HG02623 (cell line): ENCODE results near the gene INSIG1.

Experiments used
- ATAC-seq: cut with Tn5 transposase; IDR thresholded peaks from one replicate; pipeline ENCODE4 v1.9.1; 2021; ENCODE audit warnings: moderate library complexity; ENCODE audit not compliant: unreplicated experiment

Gene INSIG1

DNA sequence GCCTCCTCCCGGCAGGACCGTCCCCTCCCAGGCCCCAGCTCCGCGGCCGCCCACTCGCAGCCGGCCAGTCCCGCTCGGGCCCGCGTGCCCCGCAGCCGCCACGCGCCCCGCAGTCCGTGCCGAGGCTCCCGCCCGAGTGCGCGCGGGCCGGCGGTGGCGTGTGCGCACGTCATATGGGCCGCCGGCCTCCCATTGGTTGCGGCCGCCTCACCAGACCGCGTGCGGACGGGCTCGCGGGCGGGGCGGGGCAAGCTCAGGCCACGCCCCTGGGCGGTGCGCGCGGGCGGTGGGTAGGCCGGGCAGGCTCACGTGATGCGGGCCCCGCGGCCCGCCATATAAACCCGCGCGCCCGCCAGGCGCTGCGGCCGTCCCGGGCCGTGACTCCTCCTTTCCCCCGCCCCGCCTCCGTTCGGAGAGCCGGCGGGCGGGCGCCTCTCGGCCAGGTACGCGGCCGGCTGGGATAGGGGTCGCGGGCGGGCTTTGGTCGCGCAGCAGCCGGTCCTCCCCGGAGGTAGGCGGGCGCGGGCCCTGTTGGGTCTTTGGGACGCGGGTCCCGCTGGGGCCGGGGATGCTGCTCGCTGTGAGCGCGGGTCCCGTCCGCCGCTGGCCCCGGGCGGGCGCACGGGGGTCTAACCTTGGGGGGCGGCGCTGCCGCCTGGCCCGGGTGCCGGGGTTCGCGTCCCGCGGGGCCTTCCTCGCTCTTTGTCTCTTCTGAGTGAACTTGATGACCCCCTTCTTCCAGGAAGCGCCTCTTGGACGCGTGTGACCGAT lies at the start of gene INSIG1:
Gene INSIG1, plus strand, starts transcription at position 362 of the 771 bp plus-strand sequence. Its CDS starts 408 bp downstream, at position 770.
- peak; percentile 54 for ATAC-seq

DNA sequence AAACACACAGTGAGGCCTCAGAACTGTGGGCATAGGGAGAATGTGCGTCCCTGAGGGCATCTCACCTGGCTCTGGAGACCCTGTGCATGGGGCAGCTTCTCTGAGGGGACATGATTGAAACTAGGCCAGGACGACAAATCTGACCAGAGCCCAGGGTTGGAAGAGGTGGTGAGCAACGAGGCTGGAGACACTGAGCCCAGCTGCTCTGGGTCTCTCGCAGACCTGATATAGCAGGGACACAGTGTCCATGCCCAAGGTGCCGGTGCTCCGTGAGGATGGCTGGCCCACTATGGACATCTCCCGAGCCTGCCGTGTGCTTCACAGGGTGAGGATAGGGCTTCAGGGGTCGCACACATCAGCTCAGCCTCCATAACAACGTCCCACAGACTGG lies 49.3 kb upstream of the INSIG1 start:
- no peak for ATAC-seq

DNA sequence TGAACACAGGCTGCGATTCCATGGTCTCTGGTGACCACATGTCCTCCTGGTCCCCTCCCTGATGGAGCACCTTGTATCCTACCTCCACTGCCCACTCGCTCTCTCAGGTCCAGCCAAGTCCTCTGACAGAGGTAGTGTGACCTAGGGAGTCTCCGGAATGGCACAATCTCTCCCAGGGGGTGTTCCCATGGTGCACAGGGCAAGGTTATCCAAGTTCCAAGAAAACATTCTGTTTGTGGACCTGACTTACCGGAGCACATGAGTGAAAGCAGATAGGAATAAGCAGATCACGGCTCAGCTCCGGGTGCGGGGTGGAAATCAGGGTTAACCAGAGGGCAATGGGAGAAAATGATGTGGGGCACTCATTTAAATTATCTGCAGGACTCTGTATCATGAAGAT lies 45.8 kb upstream of the INSIG1 start:
- ATAC-seq: no peak

DNA sequence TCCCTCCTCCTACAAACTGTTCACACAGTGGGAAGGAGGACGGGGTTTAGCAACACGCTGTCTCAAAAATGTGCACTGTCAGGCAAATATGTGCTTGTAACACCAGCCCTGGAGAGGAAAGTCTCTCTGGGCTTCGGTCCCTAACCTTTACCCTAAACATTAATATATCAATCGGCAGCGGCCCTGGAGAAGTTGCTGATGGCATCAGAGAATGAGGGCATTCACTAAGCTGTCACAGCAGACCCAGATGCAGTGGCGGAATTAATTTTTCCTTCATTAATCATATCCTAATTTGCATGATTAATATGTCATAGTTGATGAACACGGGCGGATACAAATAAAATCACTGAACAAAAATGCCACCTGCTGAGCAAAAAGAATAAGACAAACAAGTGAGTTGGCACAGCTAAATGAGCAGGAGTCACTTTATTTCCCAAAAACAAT lies 45.2 kb upstream of the INSIG1 start:
- no peak for ATAC-seq

DNA sequence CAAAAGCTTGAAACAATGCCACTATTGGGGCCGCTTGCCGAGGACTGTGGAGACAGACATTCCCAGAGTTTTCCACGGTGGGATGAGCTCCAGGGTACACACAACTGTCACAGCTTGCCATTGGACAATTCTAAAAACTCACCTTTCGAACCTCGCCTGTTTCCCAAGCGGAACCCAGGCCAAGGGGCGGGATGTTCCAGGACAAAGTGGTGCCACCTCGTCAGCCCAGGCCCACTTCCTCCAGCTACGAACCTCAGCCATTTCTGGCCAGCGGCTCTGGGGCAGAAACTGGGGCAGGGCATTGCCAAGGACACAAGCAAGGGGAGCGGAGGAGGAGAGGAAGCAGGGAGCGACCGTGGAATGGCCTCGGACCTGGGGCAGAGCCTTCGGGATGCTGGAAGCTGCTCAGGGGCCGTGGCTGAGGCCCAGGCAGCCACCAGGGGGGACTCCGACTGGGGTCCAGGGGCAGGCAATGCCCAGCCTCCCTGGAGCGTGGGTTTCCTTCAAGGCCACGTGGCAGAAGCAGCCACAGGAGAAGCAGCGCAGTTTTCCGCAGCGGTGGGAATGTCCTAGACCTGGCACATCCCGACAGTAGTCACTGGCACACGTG lies 44.7 kb upstream of the INSIG1 start:
- no peak for ATAC-seq

DNA sequence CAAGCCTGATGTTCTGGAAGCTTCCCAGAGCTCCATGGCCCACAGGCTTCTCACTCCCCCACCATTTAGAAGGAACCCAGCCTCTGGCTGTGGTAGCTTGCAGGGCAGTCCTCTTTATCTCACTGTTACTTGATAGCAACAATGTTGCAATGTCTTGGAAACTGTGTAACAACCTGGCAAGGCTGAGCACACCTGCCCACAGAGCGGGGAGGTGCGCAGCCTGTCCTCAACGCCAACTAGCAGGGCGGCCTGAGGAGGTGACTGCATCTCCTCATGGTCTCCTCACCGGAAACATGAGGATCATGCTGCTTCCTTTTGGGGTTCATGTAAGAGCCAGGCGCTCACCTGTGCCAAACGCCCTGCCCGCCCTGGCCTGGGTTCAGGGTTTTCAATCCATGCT lies 43.7 kb upstream of the INSIG1 start:
- ATAC-seq: no peak

DNA sequence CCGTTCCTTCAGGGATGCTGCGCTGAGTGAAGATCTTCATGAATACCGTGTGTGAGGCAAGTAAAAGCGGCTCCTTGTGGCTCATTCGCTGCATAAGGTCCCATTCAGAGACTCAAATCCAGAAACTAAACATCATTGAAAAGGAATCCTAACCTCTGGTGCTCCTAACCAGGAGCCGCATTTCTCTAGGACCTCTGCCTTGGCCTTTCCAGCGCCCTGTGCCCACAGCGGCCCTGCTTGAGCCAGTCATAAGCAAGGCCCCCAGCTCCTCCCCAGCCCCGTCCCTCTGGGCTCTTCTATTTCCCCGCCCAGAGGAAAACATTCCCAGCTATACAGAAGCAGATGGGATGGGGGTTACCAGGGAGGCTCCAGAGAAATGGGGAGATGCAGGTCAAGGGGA lies 42.6 kb upstream of the INSIG1 start:
- no peak for ATAC-seq

DNA sequence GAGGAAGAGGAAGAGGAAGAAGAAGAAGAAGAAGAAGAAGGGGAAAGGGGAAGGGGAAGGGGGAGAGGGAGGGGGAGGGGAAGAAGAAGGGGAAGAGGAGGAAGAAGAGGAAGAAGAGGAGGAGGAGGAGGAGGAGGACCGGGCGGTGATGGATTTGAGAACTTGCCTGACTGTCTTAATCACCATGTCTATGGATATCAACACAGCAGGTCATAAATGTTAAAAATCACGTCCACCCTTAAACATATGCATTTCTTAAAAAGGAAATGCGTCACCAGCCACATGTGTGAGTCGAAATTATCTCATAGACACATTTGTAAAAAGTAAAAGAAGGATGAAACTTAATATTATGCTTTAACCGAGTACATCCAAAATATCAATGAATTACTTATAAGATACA lies 42.1 kb upstream of the INSIG1 start:
- ATAC-seq: no peak

DNA sequence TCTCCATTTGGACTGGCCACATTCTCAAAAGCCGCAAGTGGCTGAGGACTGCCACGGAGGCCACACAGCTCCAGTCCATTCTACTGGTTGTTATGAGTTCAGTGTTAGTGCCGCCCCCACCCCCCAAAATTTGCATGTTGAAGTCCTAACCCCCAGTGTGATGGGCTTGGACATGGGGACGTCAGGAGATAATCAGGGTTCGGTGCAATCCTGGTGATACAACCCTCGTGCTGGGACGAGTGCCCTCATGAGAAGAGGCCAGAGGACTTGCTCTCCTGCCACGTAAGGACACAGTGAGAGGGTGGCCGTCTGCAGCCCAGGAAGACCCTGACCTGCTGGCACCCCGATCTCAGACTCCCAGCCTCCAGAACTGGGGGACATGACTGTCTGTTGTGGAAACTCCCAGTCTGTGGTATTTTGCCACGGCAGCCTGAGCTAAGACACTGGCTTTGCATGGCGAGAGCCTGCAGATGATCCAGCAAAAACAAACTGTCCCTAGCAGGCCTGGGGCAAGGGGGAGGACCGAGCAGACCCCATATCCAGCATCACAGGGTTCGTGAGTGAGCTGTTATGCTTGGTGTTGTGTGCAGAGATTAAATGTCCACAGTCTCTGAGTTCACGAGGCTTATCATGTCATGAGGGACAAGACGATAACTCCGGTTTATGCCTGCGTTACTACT lies 41.5 kb upstream of the INSIG1 start:
- ATAC-seq: no peak

DNA sequence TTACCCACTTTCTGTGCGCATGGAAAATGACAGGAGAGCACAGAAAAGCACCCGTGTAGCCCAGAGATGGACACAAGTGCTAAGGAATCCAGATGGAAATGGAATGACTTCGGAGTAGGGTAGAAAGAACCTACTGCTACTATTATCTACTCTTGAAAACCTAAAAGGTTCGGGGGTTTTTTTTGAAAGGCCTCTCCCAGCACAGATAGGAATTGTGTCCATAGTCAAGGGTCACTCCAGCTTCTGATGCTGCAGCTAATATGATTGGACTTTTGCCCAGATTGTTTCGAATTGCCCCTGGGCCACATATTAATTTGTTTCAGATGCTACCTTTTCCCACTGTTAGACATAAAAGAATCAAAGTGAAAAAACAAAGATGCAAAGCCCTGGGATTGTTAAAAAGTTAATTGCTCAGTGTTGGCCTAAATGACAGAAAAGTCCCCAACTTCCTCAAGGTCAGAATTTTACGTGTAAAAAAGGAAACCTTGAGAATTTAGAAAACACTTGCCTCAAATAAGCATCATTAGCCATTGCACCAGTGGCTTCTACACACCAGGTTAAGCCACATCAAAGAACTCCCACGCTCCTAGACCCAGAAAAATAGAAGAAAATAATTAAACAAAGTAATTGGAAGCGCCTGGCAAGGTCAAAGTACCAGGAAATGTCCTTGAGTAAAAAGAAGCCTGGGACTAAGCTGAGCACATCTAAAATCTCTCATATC lies 40.8 kb upstream of the INSIG1 start:
- no peak for ATAC-seq

DNA sequence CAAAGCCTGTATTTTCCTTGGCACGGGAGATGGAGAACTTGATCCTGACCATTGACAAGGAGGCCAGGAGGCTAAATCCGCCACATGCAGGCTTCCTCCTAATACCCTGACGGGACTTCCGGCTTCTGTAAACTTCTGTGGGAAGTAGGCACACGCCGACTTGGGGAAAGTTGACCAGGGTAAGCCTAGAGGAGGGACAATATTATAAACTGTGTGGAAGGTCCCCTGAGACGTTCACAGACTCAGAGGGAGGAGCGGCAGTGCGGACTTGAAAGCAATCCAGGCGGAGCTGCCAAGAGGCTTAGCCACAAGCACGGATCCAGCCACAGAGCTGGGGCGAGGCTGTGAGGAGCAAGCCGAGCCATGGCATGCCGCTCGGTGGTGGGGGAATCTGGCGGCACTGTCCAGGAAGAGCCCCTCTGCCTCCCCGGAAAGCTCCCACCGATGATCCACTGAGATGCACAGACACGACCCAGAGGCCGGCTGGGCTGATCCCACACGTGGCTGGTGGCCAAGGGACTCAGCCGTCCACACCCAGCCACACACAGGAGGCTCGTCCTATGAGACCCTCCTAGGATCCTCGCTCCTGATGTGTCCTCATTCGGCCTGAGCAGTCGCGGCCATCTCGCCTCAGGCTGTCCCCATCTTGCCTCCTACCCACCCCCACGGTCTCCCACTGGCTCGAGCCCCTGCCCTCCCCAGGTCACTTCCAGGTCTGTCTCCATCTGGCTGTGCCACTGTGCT lies 40.0 kb upstream of the INSIG1 start:
- ATAC-seq: no peak

DNA sequence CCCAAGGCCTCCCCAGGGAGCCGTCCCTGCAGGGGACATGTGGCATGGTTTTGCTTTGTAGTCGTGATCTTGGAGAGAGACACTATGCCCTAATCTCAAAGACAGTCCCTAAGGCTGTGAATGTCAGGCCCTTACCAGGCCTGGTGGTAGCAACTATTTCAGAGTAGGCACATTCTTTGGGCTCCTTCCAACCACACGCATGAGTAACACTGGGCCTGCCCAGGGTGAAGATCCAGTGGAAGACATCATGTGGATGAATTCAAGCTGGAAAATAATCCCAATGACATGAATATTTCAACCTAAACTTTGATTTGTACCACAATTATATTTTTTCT lies 39.5 kb upstream of the INSIG1 start:
- no peak for ATAC-seq

DNA sequence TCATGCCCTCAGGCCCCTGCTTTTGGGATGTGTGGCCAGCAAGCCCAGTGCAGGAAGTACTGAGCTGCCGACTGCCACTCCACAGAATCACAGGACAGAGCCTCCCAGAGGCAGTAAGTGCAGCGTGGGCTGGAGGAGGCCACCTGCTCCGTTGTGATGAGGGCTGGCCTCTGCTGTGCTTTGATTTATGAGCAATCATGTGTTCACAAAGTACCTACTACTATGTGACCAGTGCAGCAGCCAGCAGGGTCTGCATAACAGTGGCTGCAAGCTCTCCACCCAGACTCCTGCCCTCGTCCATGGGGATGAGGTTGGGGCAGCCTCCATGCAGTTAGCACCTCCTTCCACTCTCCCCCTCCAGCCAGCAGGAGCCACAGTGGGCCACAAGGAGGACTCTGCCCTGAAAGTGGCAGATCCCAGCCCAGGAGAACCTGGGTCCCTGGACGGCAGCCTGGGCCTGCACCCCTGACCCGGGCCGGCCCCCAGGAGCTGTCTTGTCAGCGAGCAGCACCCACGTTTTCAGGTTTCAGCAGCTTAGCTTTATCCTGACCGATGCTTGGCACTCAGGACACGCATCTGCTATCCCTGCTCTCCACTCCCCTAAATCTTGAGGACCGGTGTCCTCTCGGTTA lies 37.7 kb upstream of the INSIG1 start:
- no peak for ATAC-seq

DNA sequence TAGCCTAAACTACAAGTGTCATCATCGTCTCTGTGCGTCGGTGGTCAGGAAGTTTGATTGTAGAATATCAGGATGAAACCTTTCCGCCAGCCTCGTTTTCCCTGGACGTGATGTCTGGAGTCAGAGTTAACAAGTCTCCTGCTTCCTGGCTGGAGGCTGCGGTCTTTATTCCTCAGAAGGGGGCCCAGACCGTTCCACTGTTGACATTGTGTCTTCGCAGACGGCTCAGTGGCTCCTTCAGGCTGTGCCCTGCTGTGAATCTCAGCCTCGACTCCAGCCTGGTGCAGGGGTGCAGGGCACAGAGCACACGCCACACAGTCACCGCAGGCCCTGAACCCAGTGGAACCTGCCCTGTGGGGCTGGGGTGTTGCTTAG lies 37.2 kb upstream of the INSIG1 start:
- ATAC-seq: no peak

DNA sequence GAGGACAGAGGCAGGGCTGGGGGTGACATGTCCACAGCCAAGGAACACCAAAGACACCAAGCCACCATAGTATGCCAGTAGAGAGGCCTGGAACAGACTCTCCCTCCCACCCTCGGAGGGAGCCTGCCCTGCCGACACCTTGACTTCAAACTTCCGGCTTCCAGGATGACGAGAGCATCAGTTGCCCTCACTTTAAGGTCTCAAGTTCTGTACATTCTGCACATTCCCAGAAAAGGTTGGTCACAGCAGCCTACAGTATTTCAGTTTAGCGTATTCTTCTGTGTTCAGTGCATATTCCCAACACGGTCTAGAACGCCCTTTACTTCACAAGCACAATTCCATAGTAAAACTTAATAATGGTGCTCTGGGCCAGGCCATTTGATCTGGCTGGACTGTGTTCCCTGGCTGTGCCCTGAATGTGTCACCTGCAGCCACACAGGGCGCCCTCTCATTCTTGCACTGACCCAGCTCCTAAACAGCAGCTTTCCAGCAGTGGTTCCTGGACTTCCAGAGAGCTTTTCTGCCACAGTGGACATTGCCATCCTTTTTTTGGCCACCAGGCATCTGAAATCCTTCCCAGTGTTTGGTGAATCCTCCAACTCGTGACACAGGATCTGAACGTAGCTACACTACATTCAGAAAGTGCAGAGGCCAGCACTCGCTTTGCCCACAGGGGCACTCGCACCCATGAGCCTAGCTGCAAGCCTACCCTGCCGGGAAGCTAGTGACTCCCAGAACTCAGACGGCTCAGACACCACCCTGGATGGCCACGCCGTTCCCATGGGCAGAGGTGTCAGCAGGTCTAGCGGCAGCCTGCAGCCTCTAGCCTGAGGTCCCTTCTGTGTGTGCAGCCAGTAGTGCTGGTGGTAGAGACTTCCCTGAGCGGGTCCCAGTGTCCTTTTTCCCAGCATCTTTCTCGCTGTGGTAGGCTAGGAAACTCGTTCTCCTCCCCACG lies 36.4 kb upstream of the INSIG1 start:
- ATAC-seq: no peak

DNA sequence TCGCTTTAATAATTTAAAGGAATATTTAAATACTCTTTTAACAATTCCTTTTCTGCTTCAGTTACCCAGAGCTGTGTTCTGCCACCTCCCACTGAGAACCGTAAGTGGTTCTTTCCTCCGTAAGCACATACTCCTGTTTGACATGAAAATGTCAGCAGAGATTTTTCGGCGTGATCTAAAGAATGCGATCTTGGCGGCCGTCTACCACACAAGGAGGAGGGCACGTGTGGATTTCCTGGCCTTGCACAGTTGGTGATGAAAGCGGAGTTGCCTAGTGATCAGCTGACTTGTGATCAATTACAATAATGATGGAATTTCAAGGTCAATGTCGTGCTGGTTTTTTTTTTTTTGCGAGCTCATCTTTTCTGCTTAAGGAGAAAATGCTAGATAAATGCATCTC lies 35.6 kb upstream of the INSIG1 start:
- no peak for ATAC-seq

DNA sequence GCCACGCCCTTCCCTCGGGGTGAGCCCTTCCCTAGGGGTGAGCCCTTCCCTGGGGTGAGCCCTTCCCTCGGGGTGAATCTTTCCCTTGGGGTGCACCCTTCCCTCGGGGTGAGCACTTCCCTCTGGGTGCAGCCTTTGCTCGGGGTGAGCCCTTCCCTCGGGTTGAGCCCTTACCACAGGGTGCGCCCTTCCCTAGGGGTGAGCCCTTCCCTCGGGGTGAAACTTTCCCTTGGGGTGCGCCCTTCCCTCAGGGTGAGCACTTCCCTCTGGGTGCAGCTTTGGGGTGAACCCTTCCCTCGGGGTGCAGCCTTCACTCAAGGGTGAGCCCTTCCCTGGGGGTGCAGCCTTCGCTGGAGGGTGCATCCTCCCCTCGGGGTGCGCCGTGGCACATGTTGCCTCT lies 34.6 kb upstream of the INSIG1 start:
- no peak for ATAC-seq

DNA sequence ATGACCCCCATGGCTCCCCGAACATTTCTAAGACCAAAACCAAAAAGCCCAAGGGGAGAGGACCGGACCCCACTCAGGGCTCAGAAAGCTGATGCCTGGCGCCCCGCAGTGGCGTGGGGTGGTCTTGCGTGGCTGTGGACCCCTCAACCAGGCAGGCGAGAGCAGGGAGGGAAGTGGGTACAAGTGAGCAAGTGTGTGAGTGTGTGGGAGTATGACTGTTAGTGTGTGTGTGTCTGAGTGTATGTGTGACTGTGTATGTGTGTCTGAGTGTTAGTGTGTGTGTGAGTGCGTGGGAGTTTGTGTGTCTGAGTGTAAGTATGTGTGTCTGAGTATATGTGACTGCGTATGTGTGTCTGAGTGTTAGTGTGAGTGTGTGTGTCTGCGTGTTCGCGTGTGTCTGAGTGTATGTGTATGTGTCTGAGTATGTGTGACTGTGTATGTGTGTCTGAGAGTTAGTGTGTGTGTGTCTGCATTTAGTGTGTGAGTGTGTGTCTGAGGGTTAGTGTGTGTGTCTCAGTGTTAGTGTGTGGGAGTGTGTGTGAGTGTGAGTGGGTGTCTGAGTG lies 34.0 kb upstream of the INSIG1 start:
- no peak for ATAC-seq

DNA sequence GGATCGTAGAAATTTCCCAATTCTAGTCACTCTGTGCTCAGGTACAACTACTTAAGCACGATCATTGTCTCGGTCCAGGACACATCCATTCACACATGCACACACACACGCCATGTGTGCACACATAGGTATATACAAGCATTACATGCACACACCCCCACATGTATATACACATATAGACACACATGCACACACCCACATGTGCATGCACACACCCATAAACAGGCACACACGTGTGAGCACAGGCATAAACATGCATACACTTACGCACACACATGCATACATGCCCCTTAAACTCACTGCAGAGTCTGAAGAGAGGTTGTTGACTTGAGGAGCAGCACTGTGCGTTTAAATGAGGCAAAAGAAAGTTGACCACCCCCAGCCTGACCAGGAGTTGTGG lies 32.5 kb upstream of the INSIG1 start:
- no peak for ATAC-seq
